RWPE1 (cell line): ENCODE measurements around the gene KCNQ1.
A peak's percentile ranks its signal among the peaks of the same experiment; 100 is the strongest.

Experiments
- CTCF ChIA-PET: fragments of 350-600 bp; sonication (Branson Sonifier 250); formaldehyde crosslinking; extraction: SDS; loops from one replicate; lab custom pipeline; 2021; lab: Yijun Ruan, JAX
- POLR2A ChIA-PET: fragments of 400-600 bp; formaldehyde crosslinking; extraction: SDS; loops from one replicate; lab custom pipeline; 2020; ENCODE audit warnings: antibody characterized with exemption; ENCODE audit not compliant: low non-redundant PET; lab: Yijun Ruan, JAX
- DNase-seq: peaks from one replicate; pipeline ENCODE4 v3.0.0; 2012; ENCODE audit warnings: low spot score
- H3K27ac ChIP-seq: fragments of 450-650 bp; 2 replicates; pipeline ENCODE4 v1.5.1; 2017
- CTCF ChIP-seq: fragments of 450-650 bp; conservative IDR thresholded peaks from 2 replicates; pipeline ENCODE4 v1.5.1; 2017; ENCODE audit warnings: low read depth, mild to moderate bottlenecking

The KCNQ1 gene

GRCh38 chr11:2684581-2684980 lies 239.8 kb downstream of the KCNQ1 start:
- no peak for TF ChIP-seq CTCF
- DNase-seq: no peak
- no peak overlapping the region for H3K27ac ChIP-seq
- POLR2A ChIA-PET: no interaction called here
- CTCF ChIA-PET: interaction anchor here (0.7 kb wide), 1 partner anchor 831 kb away, joined by 3 read pairs; no protein-coding TSS in a partner anchor

- POLR2A ChIA-PET: no interaction called here
- no peak overlapping the region for H3K27ac ChIP-seq
- TF ChIP-seq CTCF: no peak
- CTCF ChIA-PET: interaction anchor here (0.7 kb wide), 1 partner anchor 831 kb away, joined by 3 read pairs; no protein-coding TSS in a partner anchor
- DNase-seq: no peak
Measured at GRCh38 chr11:2685051-2685450, 240.2 kb downstream of the KCNQ1 start.

- no peak for DNase-seq
- H3K27ac ChIP-seq: no peak overlapping the region
- TF ChIP-seq CTCF: no peak
- ChIA-PET CTCF (no interaction called here), POLR2A (no interaction called here)
Measured at GRCh38 chr11:2685566-2686359, 241.0 kb downstream of the KCNQ1 start.

GRCh38 chr11:2686360-2687222 lies 241.8 kb downstream of the KCNQ1 start:
- no peak for DNase-seq
- H3K27ac ChIP-seq: no peak overlapping the region
- CTCF ChIA-PET: no interaction called here
- POLR2A ChIA-PET: no interaction called here
- no peak for TF ChIP-seq CTCF

- TF ChIP-seq CTCF: no peak
- H3K27ac ChIP-seq: 0 out of 2 replicates have a peak overlapping the region, but pooled peaks have one; percentile 24
- POLR2A ChIA-PET: no interaction called here
- DNase-seq: no peak
- CTCF ChIA-PET: no interaction called here
Measured at GRCh38 chr11:2687223-2687530, 242.4 kb downstream of the KCNQ1 start.

GRCh38 chr11:2687782-2688191 lies 243.0 kb downstream of the KCNQ1 start:
- TF ChIP-seq CTCF: no peak
- ChIA-PET POLR2A (no interaction called here), CTCF (interaction anchor here (0.5 kb wide), 1 partner anchor 155 kb away, joined by 3 read pairs; no protein-coding TSS in a partner anchor)
- H3K27ac ChIP-seq: 0 out of 2 replicates have a peak overlapping the region, but pooled peaks have one; percentile 24
- no peak for DNase-seq
